GM21381 (cell line): ENCODE results near the gene ZNF91.
"Not testable (repeated sequence)": the region's sequence is repeated elsewhere in the genome, so short reads cannot be mapped to it uniquely, and the experiment has no call there.

Experiments used
- ATAC-seq: cut with Tn5 transposase; IDR thresholded peaks from one replicate; pipeline ENCODE4 v1.9.1; 2021; ENCODE audit warnings: mild to moderate bottlenecking, moderate library complexity; ENCODE audit not compliant: unreplicated experiment

The ZNF91 gene

DNA sequence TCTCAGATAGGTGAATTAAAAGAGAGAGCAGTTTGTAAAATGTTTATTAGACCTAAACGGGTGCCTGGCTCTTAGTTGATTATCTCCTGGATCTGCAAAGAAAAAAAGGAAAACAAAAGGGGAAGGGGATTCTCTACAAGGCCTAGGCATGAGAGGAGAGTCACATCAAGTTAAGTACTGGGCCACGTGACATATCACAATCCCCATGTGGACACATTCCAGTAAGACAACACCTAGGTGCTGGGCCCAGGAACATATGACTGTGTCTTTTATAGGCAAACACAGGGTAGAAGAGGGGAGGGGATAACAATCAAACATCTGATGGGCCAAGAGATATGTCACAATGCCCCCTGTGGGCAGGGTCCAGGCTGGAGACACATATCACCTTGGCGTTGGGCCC lies 4.2 kb upstream of the ZNF91 start:
- ATAC-seq = no peak

DNA sequence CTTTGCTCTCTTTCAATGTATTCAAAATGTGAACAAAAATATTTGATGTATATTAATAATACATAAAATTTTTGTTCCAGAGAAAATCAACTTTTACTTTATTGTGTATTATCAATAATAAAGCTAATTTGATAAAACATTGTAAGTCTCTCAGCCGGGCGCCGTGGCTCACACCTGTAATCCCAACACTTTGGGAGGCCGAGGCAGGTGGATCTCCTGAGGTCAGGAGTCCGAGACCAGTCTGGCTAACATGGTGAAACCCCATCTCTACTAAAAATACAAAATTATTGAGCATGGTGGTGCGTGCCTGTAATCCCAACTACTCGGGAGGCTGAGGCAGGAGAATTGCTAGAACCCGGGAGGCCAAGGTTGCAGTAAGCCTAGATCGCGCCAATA lies 449 bp upstream of the ZNF91 start:
- not testable (repeated sequence) for ATAC-seq

GRCh38 chr19:23394511-23394910 lies 760 bp downstream of the ZNF91 start:
- no peak for ATAC-seq

DNA sequence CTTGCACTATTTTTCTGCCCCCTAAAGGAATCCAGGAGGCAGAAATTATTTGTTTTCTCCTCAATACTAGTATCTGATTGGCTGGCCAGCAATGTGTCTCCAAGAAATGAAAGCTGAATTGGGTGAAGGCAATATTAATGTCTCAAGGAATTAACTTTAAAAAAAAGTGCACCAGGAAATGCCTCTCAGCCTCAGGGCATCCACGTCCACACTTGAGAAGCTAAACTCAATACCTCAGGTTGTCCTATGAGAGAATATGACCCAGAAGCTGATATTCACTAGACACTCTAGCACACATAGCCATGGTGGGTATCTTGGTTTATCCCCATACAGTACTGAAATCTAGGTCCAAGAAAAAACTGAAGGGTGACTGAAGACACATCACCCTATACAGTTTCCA lies 2.1 kb downstream of the ZNF91 start:
- ATAC-seq = no peak

DNA sequence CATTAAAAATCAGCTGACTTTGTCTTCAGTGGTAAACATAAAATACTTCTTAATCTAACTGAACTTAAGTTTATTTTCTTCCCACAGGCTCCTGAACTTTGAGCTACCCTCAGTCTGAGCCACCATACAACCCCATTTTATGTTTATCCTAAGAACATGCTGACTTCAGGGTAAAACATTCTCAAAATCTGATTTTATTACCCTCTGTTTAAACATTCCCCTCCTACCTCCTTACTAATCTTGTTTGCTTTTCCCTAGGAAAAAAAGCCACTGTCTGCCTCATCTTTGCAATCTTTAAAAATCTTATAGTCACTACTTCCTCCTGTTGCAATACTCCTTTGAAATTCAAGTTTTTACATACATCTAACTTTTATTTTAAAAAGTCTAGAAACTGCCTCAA lies 4.0 kb downstream of the ZNF91 start:
- ATAC-seq = no peak

- no peak for ATAC-seq
These were observed 9.9 kb downstream of the ZNF91 start for GRCh38 chr19:23385404-23385803.

DNA sequence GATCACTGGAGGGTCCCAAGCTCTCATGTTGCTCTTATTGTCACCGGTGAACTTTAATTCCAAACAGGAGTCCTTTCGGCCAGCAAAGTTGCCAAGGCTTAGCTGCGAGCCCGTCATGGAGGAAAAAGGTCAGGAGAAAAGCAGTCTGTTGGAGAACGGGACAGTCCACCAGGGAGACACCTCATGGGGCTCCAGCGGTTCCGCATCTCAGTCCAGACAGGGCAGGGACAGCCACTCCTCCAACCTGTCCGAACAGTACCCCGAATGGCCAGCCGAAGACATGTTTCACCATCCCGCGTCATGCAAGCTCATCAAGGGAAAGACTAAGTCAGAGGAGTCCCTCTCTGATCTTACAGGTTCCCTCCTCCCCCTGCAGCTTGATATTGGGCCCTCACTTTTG lies 10.4 kb downstream of the ZNF91 start:
- no peak for ATAC-seq

- ATAC-seq = no peak
These were observed 11.1 kb downstream of the ZNF91 start for GRCh38 chr19:23384166-23384565.

DNA sequence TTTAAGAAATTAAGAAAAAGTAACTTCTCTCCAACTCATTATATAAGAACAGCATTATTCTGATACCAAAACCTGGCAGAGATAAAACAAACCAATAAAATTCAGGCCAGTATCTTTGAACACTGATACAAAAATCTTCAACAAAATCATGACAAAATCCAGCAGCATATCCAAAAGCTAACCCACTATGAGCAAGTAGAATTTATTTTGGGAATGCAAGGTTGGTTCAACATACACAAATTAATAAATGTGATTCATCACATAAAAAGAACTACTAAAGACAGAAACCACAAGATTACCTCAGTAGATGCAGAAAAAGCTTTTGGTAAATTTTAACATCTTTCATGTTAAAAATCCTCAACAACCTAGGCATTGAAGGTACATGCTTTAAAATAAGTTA lies 12.3 kb downstream of the ZNF91 start:
- no peak for ATAC-seq

DNA sequence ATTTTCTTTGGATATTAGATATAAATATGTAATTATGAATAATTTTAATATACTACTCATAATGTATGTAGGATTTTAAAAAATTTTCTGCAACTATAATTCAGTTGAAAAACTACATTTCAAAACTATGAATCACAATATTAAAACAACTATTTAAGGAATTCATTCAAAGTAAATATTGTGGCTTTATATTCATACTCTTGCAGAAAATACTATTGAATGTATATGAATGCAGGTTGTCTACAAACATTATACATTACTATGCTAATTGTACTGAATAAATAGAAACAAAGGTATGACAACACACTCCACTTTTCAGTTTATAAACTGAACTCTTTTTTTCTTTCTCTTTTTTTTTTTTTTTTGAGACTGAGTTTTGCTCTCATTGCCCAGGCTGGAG lies 14.2 kb downstream of the ZNF91 start:
- no peak for ATAC-seq

- ATAC-seq = not testable (repeated sequence)
These were observed 15.6 kb downstream of the ZNF91 start for GRCh38 chr19:23379671-23380070.

DNA sequence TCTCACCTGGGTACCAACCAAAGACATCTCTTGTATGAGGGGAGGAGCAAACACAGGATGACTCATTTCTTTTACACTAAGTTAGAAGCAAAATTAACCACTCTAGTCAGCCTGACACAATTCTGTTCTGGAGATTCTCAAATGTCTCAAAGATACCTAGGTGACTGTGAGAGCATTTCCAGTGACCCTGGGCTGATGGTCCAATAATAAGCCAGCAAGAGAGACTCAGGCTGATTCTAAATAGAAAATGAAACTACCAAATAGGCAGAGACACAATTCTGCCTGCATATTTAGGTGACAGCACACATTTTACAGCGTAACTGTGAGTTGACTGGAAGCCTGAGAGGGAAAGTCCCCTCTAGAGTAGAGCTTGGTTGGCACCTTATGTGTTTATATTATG lies 16.3 kb downstream of the ZNF91 start:
- ATAC-seq = no peak

GRCh38 chr19:23377276-23377675 lies 18.0 kb downstream of the ZNF91 start:
- ATAC-seq = no peak

DNA sequence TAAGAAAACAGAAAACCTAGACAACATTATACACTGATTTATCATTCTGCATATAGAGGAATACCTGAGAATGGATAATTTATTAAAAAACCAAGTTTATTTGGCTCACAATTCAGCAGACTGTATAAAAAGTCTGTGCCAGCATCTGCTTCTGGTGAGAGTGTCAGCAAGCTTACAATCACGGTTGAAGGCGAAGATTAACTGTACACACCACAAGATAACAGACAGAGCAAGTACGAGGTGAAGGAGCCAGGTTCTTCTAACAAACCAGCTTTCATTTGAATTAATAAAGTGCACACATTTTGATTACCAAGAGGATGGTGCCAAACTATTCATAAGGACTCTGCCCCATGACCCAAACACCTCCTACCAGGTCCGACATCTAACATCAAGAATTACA lies 28.8 kb downstream of the ZNF91 start:
- ATAC-seq = no peak

DNA sequence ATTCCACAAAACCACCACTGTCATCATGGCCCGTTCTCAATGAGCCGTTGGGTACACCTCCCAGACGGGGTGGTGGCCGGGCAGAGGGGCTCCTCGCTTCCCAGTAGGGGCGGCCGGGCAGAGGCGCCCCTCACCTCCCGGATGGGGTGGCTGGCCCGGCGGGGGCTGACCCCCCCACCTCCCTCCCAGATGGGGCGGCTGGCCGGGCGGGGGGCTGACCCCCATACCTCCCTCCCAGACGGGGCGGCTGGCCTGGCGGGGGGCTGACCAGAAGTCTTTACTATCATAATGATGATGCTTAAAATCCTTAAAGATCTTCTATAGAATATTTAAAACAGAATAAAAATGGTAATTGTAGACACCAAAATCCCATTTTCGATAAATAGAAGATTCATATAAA lies 29.2 kb downstream of the ZNF91 start:
- not testable (repeated sequence) for ATAC-seq

DNA sequence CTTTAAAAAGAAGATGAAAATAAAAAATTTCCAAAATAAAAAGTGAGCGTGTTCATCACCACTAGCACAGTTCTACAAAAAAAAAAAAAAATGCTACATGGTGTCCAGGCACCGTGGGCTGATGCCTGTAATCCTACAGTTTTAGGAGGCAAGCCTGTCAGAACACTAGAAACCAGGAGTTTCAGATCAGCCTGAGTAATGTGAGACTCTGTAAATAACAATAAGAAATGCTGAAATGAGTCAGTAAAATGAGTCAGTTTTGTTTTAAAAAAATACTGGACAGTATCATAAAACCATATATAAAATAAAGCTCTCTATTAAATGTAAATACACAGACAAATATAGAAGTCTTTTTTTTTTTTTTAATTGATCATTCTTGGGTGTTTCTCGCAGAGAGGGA lies 30.0 kb downstream of the ZNF91 start:
- ATAC-seq = no peak

DNA sequence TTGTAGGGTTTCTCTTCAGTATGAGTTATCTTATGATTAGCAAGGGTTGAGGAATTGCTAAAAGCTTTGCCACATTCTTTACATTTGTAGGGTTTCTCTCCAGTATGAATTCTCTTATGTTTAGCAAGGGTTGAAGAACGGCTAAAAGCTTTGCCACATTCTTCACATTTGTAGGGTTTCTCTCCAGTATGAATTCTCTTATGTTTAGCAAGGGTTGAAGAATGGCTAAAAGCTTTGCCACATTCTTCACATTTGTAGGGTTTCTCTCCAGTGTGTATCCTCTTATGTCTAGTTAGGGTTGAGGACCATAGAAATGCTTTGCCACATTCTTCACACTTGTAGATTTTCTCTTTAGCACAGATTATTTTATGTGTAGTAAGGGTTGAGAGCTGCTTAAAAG lies 33.4 kb downstream of the ZNF91 start:
- not testable (repeated sequence) for ATAC-seq

GRCh38 chr19:23351806-23352205 lies 43.5 kb downstream of the ZNF91 start:
- ATAC-seq = no peak

DNA sequence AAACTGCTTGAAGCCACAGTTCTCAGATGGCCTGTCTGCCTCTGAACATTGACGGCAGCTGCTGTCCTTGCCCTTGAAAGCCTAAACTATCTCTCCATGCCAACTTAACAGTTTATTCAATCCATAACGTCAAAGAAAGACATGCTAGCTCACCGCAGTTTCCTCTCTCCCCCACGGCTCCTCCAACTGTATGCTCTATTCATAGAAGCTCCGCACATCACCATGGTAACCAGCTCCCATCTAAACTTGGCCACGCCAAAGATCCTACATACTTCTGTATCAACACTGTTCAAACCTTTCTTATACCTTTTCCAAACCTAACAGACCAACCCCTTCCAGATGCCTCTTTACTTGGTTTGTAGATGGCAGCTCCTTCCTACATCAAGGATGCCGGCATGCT lies 48.6 kb downstream of the ZNF91 start:
- no peak for ATAC-seq

DNA sequence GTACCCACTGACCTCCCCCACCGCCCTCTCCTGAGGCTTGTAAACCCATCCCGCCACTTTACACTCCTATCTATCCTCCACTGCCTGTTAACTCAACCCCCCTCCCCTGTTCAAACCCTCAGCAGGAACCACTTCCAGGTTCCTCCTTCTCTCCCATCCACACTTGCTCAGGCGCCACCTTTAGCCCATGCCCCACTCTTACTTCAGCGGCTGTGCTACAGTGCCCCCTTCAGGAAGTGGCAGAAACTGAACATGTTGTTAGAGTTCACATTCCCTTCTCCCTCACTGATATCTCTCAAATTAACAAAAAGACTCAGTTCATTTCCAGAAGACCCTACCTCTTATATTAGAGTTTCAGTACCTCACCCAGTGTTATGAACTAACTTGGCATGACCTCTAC lies 49.4 kb downstream of the ZNF91 start:
- ATAC-seq = no peak

GRCh38 chr19:23343434-23344010 lies 51.7 kb downstream of the ZNF91 start:
- ATAC-seq = no peak

DNA sequence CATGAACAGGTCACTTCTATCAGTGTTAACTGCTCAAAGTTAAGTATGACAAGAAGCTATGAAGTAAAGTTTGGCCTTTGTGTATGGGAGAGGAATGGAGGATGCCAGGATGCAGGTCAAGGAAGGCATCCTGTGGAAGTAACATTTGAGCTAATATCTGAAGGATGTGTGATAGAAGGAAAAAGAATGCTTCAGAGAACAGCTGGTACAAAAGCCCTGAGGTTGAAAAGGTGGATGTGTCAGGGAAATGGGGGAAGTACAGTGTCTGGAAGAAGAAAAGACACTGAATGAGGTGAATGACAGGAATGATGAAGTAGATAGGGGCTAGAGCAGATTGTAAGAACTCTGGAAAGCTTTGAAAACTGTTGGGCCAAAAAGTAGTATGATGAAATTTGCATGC lies 67.1 kb downstream of the ZNF91 start:
- no peak for ATAC-seq

DNA sequence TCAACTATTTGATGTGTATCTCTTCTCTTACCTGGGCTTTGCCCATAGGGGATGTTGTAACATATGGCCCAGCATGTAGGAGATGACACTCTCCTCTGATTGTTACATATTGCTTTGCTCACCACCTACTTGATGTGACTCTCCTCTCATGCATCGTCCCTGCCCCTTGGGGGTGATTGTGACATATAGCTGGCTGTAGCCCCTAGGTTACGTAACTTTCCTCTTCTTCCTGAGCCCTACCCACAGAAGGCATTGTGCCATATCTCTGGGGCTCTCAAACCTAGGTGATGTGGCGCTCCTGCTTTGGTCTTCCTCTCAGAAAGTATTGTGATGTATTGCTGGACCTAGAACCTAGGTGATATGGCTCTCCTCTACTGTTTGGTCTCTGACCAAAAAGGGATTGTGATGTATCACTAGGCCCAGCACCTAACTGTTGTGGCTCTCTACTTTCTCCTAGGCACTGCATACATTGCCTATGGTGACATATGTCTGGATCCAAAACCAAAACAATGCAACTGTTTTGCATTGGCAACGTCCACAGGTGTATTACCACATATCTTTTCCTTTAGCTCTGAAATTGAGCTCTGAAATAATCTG lies 73.2 kb downstream of the ZNF91 start:
- ATAC-seq = no peak
